Measurements from ENCODE around the gene RTF2. TPM values are rescaled to one million over a fixed set of nuclear protein-coding genes. Genes with fewer than 3 reads are reported as not detected.

The RTF2 gene
- total RNA-seq, 1 donor from 2014 or later = 79.9 TPM

DNA sequence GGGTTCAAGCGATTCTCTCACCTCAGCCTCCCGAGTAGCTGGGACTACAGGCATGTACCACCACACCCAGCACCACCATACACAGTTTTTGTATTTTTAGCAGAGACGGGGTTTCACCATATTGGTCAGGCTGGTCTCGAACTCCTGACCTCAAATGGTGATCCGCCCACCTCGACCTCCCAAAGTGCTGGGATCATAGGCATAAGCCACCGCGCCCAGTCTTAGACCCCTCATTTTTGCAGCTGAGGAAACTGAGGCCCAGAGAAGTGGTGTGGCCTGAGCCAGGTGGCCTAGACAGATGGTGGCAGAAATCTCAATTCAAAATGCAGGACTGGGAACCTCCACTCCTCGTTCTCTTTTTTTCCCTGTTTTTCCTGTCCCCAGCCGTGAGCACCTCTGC, 43.5 kb downstream of the RTF2 start:
- H3K9me3 Mint-ChIP-seq (ENCODE audit: unreplicated experiment) = no peaks in the 10 kb centered on the region
- H3K4me3 Mint-ChIP-seq (ENCODE audit: unreplicated experiment) = no peak overlapping the region
- no peak overlapping the region for H3K27ac Mint-ChIP-seq (ENCODE audit: unreplicated experiment)
- no peaks in the 10 kb centered on the region for H3K4me1 Mint-ChIP-seq (ENCODE audit: unreplicated experiment)
- H3K36me3 Mint-ChIP-seq (ENCODE audit: low read depth, unreplicated experiment) = peaks cover 9% of the 10 kb centered on the region
- DNase-seq (ENCODE audit: low spot score) = no peak
- TF ChIP-seq, protein P1, sequence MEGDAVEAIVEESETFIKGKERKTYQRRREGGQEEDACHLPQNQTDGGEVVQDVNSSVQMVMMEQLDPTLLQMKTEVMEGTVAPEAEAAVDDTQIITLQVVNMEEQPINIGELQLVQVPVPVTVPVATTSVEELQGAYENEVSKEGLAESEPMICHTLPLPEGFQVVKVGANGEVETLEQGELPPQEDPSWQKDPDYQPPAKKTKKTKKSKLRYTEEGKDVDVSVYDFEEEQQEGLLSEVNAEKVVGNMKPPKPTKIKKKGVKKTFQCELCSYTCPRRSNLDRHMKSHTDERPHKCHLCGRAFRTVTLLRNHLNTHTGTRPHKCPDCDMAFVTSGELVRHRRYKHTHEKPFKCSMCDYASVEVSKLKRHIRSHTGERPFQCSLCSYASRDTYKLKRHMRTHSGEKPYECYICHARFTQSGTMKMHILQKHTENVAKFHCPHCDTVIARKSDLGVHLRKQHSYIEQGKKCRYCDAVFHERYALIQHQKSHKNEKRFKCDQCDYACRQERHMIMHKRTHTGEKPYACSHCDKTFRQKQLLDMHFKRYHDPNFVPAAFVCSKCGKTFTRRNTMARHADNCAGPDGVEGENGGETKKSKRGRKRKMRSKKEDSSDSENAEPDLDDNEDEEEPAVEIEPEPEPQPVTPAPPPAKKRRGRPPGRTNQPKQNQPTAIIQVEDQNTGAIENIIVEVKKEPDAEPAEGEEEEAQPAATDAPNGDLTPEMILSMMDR (IDR thresholded peaks at IDR 0.05; ENCODE audit: unreplicated experiment) = no peak
- peaks cover 1% of the 10 kb centered on the region for H3K27me3 Mint-ChIP-seq (ENCODE audit: unreplicated experiment)

DNA sequence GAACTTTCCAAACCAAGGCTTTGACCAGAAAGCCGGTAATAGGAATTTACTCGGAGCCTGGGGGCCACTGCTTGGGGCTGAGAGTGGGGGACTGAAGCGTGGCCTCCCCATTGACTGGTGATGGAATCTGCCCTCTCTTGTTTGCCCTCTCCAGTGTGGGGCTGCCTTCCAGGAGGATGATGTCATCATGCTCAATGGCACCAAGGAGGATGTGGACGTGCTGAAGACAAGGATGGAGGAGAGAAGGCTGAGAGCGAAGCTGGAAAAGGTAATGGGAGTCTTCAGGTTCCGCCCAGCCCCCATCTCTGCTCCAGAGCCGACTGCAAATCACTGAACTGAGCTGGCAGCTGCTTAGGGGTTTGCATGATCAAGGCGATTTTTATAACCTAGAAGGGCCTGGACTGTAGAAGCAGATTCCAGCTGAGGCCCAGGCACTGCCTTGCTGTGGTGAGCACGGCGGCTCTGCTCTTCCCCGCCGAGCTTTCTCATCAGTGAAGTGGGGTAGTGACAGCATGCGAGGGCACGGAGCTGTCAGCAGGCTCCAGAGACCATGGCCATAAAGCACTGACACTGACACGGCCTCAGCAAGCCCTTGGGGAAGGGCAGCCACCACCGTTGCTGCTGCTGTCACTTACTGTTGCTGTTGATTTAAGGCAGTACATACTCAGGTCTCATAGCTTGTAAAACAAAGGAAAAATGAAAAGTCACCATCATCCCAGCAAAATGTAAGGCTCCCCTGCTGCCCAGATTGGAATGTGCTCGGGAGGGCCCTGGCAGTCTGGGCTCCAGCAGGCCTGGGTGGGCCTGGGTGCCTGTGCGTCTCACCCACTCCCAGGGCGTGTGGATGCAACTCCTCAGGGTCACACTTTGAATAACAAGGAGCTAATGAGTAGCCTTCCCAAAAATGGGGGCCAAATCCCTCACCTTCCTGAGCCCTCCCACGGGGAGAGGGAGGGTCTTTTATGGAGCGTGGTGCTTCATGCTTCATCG, 45.0 kb downstream of the RTF2 start:
- Mint-ChIP-seq H3K27ac (ENCODE audit: unreplicated experiment) (no peak overlapping the region), H3K9me3 (ENCODE audit: unreplicated experiment) (no peaks in the 10 kb centered on the region), H3K27me3 (ENCODE audit: unreplicated experiment) (no peaks in the 10 kb centered on the region), H3K4me1 (ENCODE audit: unreplicated experiment) (no peaks in the 10 kb centered on the region), H3K4me3 (ENCODE audit: unreplicated experiment) (no peak overlapping the region), H3K36me3 (ENCODE audit: low read depth, unreplicated experiment) (peaks cover 21% of the 10 kb centered on the region)
- TF ChIP-seq, protein P1 (IDR thresholded peaks at IDR 0.05; ENCODE audit: unreplicated experiment) = no peak
- DNase-seq (ENCODE audit: low spot score) = no peak

DNA sequence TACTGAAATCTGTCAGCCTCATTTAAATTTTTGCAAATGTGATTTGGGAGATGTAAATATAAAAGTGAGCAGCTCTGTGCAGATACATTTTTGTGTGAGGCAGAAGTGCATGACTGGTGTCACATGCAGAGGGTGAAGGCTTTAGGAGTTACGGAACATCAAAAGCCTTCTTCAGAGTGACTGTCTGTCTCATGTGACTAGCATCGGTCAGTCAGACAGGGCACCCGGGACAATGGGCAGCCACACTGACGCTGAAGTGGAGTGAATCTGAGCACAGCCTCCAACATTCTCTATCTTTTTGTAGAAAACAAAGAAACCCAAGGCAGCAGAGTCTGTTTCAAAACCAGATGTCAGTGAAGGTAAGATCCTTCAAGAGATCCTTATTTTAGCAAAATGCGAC, 48.2 kb downstream of the RTF2 start:
- TF ChIP-seq, protein P1 (IDR thresholded peaks at IDR 0.05; ENCODE audit: unreplicated experiment) = no peak
- H3K9me3 Mint-ChIP-seq (ENCODE audit: unreplicated experiment) = peaks cover 12% of the 10 kb centered on the region
- no peak overlapping the region for H3K4me3 Mint-ChIP-seq (ENCODE audit: unreplicated experiment)
- no peak for DNase-seq (ENCODE audit: low spot score)
- no peaks in the 10 kb centered on the region for H3K4me1 Mint-ChIP-seq (ENCODE audit: unreplicated experiment)
- H3K27me3 Mint-ChIP-seq (ENCODE audit: unreplicated experiment) = no peaks in the 10 kb centered on the region
- no peak overlapping the region for H3K27ac Mint-ChIP-seq (ENCODE audit: unreplicated experiment)
- peaks cover 51% of the 10 kb centered on the region for H3K36me3 Mint-ChIP-seq (ENCODE audit: low read depth, unreplicated experiment)

DNA sequence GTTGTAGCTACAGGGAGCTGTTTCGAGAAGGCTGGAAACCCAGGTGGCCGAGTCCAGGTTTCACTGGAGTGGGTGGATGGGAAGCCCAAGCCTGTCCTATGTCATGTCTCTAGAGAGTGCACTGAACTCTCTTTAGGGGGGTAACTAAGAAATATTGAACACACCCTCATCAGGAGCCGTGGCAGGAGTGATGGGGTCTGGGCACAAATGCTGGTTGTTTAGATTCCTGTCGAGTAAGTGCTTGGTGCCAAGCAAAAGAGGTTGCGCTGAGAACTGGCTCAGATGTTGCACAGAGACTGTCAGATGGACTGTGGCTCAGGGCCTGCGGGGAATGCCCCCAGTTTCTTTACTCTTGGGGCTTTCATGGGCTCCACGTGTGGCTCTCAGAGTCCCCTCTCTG, 48.8 kb downstream of the RTF2 start:
- no peak overlapping the region for H3K27ac Mint-ChIP-seq (ENCODE audit: unreplicated experiment)

More for the DNA sequence above, 48.8 kb downstream of the RTF2 start:
- H3K36me3 Mint-ChIP-seq (ENCODE audit: low read depth, unreplicated experiment) = peaks cover 52% of the 10 kb centered on the region
- H3K4me1 Mint-ChIP-seq (ENCODE audit: unreplicated experiment) = no peaks in the 10 kb centered on the region
- no peaks in the 10 kb centered on the region for H3K27me3 Mint-ChIP-seq (ENCODE audit: unreplicated experiment)
- H3K9me3 Mint-ChIP-seq (ENCODE audit: unreplicated experiment) = peaks cover 12% of the 10 kb centered on the region
- TF ChIP-seq, protein P1 (IDR thresholded peaks at IDR 0.05; ENCODE audit: unreplicated experiment) = no peak
- no peak overlapping the region for H3K4me3 Mint-ChIP-seq (ENCODE audit: unreplicated experiment)
- no peak for DNase-seq (ENCODE audit: low spot score)

All from endothelial cell (in vitro differentiated cells).